HG03108 (cell line): Measurements from ENCODE around the gene CD69.

Experiments used
- ATAC-seq: cut with Tn5 transposase; IDR thresholded peaks from one replicate; pipeline ENCODE4 v1.9.1; 2021; ENCODE audit warnings: moderate library complexity; ENCODE audit not compliant: unreplicated experiment

The CD69 gene

DNA sequence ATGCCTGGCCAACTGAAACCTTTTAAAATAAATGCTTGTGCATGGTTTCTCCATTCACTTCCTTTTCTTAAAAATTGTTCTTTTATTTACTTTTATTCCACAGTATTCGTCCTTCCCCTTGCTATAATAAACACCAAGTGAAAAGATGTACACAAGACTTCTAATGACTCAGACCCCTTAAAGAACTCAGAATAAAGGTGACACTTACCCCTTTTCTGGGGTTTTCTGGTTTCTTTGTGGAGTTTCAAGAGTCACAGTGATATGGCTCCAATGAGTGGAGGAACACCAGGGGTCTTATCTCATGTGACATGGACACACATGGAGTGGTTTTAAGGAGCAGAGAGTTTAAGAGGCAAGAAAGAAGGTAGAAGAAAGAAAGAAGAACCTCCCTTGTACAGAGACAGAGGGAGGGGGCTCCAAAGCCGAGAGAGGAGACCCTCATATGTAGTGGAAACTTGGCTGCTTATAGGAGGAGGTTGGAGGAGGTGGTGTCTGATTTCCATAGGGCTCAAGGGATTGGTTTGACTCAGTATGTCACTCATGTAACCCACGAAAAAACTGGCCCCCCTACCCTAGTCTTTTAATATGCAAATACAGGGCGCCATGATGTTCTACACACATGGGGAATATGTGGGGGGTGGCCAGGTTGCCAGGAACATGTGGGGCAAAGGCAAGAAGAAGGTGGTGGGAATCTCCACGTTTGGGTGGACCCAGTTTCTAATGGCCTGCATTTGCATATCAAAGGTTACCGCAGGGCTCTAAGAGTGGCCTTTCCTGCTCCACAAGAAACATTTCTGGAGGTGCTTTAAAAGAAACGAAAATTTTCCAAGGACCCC lies 22.1 kb upstream of the CD69 start:
- no peak for ATAC-seq

DNA sequence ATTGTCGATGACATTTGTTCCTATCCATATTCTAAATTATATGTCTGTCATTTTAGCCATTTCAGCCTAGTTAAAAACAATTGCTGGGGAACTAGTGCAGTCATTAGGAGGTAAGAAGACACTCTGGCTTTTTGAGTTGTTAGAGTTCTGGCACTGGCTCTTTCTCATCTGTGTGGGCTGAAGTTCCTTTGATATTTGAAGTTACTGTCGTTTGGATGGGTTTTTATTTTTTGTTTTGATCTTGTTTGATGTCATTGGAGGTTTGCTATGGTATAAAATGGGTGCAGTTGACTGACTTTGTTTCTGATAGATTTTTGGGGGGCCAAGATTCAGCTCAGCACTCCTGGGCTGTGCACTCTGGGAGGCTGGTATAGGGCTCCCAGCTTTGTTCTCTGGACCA lies 20.7 kb upstream of the CD69 start:
- ATAC-seq = no peak

DNA sequence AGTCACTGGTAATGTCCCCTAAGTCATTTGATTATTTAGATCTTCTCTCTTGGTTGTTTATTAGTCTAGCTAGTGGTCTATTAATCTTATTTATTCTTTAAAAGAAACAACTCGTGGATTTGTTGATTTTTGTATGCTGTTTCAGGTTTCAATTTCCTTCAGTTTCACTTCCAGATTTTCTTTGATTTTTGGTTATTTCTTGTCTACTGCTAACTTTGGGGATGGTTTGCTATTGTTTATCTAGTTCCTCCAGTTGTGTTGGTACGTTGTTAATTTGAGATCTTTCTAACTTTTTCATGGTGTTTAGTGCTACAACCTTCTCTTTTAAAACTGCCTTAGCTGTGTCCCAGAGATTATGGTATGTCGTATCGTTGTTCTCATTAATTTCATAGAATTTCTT lies 18.5 kb upstream of the CD69 start:
- ATAC-seq = no peak

DNA sequence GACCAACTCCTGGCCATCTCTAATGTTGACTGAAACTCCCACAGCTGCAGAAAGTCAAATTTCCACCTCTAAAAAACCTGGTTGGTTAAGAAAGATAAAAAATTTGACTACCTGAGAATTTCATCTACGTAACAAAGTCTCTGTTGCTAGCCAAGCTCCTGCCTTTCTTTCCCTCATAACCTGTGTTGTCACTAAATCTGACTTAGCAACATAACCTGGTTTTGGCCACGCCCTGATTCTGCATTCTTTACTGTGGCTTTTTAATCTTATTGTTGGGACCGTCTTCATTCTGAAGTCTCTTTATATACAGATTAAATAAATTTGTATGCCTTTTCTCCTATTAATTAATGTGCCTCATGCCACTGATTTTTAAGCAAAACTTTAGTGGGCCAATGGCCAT lies 16.1 kb upstream of the CD69 start:
- ATAC-seq = no peak

DNA sequence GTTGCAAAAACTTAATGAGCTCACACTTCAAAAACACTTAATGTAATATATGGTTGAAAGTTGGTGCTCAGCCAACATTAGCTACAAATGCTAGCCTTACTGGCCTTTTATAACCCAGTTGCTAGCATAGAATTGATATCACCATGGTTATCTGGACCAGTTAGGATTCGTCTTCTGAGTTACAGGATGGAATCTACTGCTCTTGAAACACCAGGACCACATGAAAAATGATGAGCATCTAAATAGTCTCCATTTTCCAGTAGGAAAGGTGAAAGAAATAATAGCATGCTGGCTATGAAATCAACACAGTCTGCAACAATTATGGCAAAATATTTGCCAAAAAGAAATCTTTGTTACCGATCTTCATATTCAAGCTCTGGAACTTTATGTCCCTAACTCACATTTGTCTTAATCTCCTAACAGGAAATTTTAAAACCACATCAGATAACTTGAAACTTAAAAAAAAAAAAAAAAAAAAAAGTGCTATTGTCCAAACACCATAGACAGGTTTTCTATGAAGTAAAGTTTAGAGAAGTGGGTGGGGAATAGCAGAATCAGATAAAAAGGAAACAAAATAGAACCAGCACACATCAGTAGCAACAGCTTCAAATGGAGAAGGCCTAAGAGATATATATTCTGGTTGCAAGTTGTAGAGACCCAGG lies 12.6 kb upstream of the CD69 start:
- ATAC-seq = no peak

DNA sequence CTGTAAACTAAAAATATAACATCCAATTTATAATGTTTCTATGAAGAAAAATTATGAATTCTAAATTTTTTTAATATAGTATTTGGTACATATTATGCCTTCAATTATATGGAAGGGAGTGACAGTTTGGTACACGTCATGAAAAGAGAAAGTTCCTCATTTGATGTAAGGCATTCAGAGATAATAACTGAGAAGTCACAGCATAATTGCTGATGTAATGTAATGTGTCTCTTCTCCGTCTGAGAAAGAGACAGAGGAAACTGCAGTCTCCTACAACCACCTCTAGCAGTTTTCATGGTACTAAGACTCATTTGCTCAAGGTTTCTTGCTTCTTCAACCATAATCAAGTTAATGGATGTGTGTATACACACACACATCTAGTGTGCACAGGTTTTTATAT lies 2.3 kb upstream of the CD69 start:
- no peak for ATAC-seq

DNA sequence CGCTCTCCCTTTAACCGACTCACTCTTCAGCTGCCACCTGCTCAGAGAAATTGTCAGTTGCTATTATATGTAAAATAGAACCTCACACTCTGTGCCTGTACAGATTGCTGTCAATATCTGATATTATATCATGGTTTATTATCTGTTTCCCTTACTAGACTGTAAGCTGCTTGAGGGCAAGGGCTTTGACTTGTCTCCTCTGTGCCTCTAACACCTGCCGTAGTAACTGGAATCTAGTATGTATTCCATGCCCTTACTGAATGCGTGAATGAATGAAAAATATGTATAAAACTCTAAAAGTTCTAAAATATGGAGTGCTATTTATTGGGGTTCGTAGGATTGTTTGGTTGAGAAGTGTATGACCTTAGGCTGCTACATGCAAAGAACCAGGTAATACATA lies 1.7 kb upstream of the CD69 start:
- no peak for ATAC-seq

DNA sequence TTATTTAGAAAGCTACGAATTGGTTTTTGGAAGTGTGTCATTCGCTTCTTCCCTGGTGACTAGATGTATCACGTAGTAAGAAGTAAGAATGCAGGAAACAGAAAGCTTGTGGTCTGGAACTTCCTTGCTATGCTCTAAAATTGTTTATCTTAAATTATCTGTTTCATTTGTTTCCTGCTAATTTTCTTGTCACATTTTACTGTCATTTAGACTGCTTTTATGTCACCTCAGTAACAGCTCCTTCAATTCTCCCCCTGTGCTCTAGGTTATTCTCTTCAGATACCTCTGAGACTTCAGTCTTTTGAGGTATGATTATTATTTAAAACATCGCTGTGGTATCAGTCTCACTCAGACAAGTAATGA lies 699 bp upstream of the CD69 start:
- ATAC-seq = no peak

DNA sequence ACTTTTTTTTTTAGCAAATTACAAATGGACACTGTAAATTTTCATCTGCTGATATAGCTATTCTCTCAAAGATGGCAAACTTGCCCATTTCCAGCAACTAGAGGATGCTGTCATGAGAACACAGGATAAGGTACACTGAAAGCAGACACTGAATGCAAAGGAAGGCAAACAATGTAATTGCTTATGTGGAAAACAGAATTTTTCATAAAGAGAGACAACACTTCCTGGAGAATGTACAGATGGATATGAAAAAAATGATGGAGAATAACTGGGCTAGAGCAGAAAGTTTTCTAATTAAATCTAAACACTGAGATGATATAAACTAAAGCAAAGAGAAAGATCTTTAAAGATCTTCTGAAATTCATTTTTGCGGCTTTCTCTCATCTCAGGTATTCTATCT lies 581 bp downstream of the CD69 start:
- no peak for ATAC-seq

DNA sequence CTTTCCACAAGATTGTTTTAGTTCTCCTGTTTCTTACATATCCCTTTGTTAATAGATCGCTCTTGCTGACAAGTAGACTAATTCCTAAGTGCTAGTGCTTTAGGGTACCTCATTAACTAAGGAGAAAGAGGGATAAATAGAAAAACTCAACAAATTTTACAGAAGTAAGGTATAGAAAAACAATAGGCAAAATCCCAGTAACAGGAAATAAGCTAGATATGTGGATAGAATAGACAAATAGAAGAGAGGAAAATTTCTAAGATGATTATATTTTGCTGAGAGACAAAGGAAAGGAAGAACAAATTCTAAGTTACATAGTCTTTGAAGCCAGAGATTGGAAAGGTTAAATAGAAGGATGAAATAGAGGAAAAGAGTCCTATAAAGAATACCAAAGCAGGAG lies 1.0 kb downstream of the CD69 start:
- no peak for ATAC-seq

DNA sequence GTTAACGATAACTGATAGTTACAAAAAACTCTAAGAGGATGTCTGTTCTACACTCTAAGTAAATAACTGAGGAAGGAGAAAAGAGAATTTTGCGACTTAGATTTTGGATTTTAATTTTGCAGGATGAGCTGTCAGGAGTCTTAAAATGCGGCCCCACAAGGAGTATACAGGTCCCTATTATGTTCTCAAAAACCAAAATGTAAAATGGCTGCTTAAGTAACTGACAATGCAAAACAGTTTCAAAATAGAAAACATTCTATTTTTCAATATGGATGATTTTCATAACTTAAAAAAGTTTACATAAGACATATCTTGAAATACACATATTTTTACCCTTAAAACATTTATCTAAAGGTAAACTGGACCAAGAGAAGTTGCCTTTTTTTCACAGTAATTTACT lies 2.6 kb downstream of the CD69 start:
- ATAC-seq = no peak

DNA sequence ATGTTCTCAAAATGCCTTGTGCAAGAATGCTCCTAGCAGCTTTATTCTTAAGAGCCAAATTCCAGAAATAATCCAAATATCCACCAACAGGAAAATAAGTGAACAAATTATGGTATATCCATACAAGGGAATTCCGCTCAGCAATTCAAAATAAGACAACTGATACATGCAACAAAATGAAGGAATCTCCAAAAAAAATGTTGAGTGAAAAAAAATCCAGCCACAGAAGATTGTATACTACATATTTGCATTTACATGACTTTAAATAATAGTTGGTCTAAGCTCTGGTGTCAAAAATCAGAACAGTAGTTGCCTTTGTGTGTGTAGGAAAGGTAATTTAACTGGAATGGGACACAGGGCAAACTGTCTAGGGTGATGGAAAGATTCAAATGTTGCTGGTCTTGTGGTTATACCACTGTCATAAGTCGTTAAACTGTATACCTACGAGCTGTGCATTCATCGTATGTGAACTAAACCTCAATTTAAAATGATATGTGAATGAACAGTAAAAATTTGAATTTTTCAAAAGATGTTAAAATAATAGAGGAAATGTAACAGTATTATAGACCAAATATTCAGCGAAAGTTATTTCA lies 3.2 kb downstream of the CD69 start:
- ATAC-seq = no peak

DNA sequence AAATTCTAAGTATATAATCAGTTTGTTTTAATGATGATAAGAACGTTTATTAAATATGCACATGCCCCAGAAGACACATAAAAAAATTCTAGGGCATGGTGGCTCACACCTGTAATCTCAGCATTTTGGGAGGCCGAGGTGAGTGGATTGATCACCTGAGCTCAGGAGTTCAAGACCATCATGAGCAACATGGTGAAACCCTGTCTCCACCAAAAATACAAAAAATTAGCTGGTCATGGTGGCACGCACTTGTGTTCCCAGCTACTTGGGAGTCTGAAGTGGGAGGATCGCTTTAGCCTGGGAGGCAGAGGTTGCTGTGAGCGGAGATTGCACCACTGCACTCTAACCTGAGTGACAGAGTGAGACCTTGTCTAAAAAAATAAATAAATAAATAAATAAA lies 4.0 kb downstream of the CD69 start:
- ATAC-seq = no peak

DNA sequence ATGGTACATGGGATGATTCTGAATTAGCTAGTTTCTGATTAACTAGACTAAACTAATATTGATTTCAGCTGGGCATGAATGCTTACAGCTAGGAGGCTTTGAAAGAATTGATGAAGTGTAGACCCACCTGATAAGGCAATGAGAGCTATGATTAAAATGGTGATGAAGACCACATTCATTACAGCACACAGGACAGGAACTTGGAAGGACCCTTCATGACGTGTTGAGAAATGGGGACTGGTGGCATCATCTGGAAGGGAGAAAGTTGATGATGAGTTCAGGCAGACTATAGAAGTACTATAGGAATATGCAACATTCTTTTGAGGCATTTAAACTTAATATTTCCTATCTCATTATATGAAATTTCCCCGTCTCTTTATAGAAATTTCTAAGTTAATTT lies 4.5 kb downstream of the CD69 start:
- ATAC-seq = no peak

DNA sequence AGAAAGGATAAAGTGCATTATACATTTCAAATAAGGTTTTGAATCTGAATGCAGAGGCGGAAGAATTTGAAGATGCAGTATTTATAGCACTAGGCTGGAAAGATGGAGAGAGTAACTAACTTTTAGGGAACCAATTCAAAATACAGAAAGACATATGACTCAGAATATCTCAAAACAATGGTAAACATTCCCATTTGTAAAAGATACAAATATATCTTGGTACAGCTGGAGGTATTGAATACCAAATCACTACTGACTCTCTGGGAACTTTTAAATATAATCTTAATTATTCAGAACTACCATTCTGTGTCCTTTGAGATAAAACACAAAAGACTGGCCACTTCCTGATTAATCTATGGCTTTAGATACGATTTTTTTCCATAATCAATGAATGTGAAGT lies 5.1 kb downstream of the CD69 start:
- ATAC-seq = no peak

DNA sequence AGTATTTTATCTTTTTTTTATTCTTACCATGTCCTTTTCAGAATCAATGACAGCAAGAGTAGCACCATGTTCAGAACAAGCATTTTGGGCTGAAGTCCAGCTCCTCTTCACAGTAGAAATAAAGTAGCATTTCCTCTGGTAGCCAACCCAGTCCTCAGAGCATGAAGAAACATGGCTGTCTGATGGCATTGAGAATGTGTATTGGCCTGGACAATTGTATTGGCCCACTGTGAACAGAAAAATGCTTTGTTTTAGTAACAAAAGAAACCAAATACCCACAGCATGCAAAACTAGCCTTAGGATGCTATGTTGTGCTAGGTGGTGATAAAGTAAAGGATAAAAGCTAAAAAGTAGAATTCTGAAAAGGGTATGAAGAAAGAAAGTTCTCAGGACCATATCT lies 5.7 kb downstream of the CD69 start:
- no peak for ATAC-seq

DNA sequence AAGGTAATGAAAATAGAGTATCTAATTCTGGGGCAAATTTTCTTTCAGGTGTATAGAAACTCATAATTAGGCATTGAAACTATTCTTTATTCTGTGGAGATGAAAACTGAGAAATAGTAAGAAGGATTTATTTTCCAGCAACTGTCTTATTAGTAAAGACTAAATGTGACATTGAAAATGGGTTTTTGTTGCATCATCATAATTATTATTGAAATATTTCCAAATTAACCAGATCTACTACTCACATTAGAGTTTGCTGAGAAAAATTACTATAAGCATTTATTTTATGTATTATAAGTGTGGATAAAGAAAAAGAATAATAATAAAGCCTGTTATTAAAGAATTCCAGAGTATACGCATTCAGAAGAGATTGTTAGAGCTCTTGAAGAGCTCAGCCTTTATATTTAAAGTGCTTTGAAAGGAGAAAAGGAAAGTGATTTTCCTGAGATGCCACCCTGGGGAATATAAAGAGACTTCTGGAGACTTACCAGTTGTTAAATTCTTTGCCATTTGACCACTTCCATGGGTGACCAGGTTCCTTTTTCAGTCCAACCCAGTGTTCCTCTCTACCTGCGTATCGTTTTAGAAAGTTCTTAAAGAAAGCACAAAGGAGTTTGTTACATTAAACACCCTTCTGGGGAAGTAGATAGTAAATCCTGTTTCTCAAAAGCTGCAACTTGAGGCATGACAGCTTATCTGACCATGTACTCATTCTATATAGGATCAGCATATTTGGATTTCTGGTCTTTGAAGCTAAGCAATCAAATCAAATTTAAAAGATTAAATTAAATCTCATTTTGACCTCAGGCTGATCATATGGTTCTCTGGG lies 6.4 kb downstream of the CD69 start:
- no peak for ATAC-seq

DNA sequence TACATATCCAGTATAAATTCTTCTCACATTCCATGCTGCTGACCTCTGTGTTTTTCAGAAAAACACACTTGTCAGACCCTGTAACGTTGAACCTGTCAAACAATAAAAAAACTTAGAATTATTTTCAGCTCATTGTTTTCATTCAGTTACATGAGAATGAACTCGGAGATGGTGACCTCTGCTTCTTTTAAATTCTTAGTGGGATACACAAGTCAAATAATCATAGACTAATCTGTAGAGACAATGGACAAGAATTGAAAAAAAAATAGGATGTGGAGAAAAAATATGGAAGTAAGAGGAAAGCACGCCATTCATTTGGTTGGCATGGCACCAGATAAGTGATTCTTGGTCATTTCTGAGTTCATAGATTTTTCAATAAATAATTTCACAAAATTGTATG lies 7.2 kb downstream of the CD69 start:
- ATAC-seq = no peak

DNA sequence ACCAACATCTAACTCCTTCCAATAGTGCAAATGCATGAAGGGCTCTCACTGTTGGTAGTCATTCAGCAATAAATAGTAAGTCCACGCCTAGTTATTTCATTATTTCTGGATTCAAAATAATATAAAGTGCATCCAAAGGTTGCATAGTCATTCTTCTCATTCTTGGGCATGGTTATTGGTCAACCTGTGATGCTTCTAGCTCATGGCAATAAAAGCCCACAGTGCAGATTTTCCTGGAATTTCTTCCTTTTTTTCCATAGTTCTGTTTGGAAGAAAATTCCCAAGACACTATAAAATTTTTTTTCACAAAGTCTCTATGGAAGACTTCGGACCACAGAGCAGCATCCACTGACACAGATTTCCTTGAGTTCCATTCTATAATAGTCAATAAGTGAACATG lies 7.6 kb downstream of the CD69 start:
- ATAC-seq = no peak

DNA sequence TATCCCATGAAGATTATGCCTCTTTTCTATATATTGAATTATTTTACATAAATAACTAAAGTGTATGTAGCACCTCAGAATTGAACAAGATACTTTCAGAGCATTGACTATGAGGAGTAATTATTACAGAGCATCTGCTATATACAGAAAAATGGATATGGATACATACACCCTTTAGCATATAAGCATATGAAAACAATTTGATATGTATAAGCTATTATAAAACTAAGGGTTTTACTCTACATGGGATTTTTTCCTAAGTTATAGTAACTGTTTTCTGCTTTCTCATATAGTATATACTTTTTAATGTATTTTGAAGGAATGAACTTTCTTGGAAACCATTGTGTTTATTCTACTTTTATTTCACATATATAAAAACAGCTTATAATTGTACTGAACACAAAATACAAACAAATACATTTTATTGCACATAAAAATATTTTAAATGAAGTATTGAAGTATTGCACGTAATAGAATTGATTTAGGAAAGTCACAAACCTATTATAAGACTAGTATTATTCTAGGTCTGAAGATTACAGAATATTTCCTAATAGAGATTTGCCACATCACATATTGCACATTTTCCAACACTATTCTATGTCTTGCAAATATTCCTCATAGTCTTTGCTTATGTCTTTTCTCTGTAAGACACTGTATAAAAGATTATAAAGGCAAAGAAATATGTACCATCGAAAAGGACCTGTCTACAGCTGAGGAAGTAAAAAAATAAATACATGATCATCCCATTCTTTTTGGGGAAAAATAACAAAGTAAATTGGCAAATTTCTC lies 8.4 kb downstream of the CD69 start:
- no peak for ATAC-seq
